ENCODE results near the gene CAMK2D.

DNA sequence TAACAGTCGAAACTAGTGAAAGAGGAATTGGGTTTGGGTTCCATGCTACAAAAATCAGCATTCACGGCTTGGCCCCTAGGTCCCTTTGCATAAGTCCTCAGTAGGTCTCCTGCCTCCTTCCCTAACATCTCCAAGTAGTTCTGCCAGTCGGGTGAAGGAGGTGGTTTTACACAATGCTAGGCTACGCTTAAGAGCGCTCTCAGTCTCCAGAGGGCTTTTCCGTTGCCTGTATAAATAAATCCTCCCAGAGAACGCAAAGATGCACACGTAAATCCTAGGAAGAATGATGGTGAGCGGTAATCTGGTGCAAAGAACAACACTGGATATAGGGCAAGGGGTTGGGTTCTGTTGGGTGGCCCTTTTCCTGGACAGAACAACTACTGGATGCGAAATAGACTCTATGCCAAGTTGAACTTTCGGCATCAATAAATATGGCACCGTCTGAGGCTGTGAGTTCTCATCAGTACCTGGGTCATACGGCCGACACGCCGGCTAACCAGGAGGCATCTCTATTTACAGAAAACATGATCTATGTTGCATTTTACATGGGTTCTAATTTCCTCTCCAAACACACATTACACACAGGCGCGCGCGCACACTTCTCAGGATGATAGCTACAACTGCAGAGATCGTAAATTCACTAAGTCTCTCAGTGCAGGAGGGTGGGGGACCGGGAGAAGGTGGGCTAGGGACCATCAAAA lies 1.3 kb downstream of the CAMK2D start:
- no peak for TF ChIP-seq POLR2A (IDR thresholded peaks at IDR 0.05)
- TF ChIP-seq, protein P1, sequence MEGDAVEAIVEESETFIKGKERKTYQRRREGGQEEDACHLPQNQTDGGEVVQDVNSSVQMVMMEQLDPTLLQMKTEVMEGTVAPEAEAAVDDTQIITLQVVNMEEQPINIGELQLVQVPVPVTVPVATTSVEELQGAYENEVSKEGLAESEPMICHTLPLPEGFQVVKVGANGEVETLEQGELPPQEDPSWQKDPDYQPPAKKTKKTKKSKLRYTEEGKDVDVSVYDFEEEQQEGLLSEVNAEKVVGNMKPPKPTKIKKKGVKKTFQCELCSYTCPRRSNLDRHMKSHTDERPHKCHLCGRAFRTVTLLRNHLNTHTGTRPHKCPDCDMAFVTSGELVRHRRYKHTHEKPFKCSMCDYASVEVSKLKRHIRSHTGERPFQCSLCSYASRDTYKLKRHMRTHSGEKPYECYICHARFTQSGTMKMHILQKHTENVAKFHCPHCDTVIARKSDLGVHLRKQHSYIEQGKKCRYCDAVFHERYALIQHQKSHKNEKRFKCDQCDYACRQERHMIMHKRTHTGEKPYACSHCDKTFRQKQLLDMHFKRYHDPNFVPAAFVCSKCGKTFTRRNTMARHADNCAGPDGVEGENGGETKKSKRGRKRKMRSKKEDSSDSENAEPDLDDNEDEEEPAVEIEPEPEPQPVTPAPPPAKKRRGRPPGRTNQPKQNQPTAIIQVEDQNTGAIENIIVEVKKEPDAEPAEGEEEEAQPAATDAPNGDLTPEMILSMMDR (IDR thresholded peaks at IDR 0.05) = no peak

All from stomach (tissue), 4 donors.